HepG2 (cell line): ENCODE results near the gene CCDC86. TPM values are rescaled to one million over a fixed set of nuclear protein-coding genes. Genes with fewer than 3 reads are reported as not detected.

Source experiments
- MYNN ChIP-seq: sonication (generic); formaldehyde crosslinking; IDR thresholded peaks from 2 replicates; pipeline ENCODE4 v1.4.0; 2020; ENCODE audit warnings: mild to moderate bottlenecking, low read depth, missing genetic modification reagents
- NBN ChIP-seq: fragments of 450-650 bp; conservative IDR thresholded peaks from 2 replicates; pipeline ENCODE4 v1.6.1; 2017
- NCOA1 ChIP-seq: sonication (generic); formaldehyde crosslinking; IDR thresholded peaks from 2 replicates; pipeline ENCODE4 v1.9.0; 2021; ENCODE audit warnings: missing genetic modification reagents
- SP1 ChIP-seq, 2 experiments: fragments of 450-650 bp in 1 of 2; sonication (generic) in 1 of 2; formaldehyde crosslinking in 1 of 2; IDR thresholded peaks; 2 replicates each; pipeline versions ENCODE4 v1.4.0 to v1.6.1; 2016 to 2020; ENCODE audit warnings: missing genetic modification reagents in 1 of 2
- ZNF354B ChIP-seq: sonication (generic); formaldehyde crosslinking; IDR thresholded peaks from 2 replicates; pipeline ENCODE4 v1.8.0; 2022; ENCODE audit warnings: mild to moderate bottlenecking, missing genetic modification reagents
- ZZZ3 ChIP-seq: sonication (generic); formaldehyde crosslinking; IDR thresholded peaks from 2 replicates; pipeline ENCODE4 v1.4.0; 2020; ENCODE audit warnings: missing genetic modification reagents, mild to moderate bottlenecking, borderline replicate concordance
- polyA plus RNA-seq, 8 experiments: library from polyadenylated mRNA; depleted of rRNA in 3 of 8; stranded (reverse) in 7 of 8; unstranded in 1 of 8; fragments of >200 nt; fragmentation: Illumina TruSeq in 4 of 8; extraction: Trizol in 4 of 8; gene quantifications; 2 replicates each; pipeline versions ENCODE4 v1.2.1 to v1.2.3, GENCODE V29; 2011 to 2016; ENCODE audit warnings: low read depth in 4 of 8, missing spikeins in 1 of 8, mixed read lengths in 1 of 8; ENCODE audit not compliant: insufficient read depth in 1 of 8
- total RNA-seq, 5 experiments: library from RNA; depleted of rRNA; stranded (reverse); fragments of >200 nt; fragmentation: Illumina TruSeq; extraction: Trizol; gene quantifications; 2 replicates each; pipeline ENCODE4 v1.2.3, GENCODE V29; 2016; ENCODE audit warnings: low read depth in 1 of 5
- TF ChIP-seq, protein P1 (sequence below): fragments of 450-650 bp; IDR thresholded peaks from 2 replicates; pipeline ENCODE4 v1.6.1; 2017; ENCODE audit warnings: mild to moderate bottlenecking
- TF ChIP-seq, protein P2 (sequence below): sonication (generic); formaldehyde crosslinking; IDR thresholded peaks from 2 replicates; pipeline ENCODE4 v1.4.0; 2020; ENCODE audit warnings: missing genetic modification reagents
- TF ChIP-seq, protein P3 (sequence below): sonication (generic); formaldehyde crosslinking; conservative IDR thresholded peaks from 2 replicates; pipeline ENCODE4 v1.5.0; 2020; ENCODE audit warnings: missing genetic modification reagents
- TF ChIP-seq, protein P4 (sequence below): sonication (generic); formaldehyde crosslinking; IDR thresholded peaks from 2 replicates; pipeline ENCODE4 v1.5.0; 2020; ENCODE audit warnings: missing genetic modification reagents
- TF ChIP-seq, protein P5 (sequence below), 2 experiments: sonication (generic) in 1 of 2; formaldehyde crosslinking in 1 of 2; IDR thresholded peaks; 2 replicates each; pipeline versions ENCODE4 v1.6.1 to v1.9.0; 2014 to 2022; ENCODE audit warnings: antibody characterized with exemption in 1 of 2, borderline replicate concordance in 1 of 2, inconsistent platforms in 1 of 2, low read depth in 1 of 2, missing genetic modification reagents in 1 of 2

The CCDC86 gene
- total and polyA plus RNA-seq, 2 of the 13 experiments (the other 11 are each of a cell fraction or from before 2014, with no cell fraction given): 33.8 to 37.6 TPM

DNA sequence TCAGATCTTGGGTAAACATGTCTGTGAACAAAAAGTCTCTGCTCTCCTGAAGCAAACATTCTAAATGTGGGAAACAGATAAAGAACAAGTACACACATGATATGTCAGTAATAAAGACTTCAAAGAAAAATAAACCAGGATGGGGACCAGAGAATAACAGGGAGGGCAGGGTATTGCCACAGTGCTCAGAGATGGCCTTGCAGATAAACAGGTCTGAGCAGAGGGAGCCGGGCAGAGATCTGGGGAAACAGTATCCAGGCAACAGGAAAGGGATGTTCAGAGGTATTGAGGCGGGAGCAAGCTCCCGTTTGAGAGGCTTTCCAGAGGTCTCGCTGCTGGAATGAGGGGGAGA, 2.9 kb downstream of the CCDC86 start (continued):
- TF ChIP-seq, protein P1, sequence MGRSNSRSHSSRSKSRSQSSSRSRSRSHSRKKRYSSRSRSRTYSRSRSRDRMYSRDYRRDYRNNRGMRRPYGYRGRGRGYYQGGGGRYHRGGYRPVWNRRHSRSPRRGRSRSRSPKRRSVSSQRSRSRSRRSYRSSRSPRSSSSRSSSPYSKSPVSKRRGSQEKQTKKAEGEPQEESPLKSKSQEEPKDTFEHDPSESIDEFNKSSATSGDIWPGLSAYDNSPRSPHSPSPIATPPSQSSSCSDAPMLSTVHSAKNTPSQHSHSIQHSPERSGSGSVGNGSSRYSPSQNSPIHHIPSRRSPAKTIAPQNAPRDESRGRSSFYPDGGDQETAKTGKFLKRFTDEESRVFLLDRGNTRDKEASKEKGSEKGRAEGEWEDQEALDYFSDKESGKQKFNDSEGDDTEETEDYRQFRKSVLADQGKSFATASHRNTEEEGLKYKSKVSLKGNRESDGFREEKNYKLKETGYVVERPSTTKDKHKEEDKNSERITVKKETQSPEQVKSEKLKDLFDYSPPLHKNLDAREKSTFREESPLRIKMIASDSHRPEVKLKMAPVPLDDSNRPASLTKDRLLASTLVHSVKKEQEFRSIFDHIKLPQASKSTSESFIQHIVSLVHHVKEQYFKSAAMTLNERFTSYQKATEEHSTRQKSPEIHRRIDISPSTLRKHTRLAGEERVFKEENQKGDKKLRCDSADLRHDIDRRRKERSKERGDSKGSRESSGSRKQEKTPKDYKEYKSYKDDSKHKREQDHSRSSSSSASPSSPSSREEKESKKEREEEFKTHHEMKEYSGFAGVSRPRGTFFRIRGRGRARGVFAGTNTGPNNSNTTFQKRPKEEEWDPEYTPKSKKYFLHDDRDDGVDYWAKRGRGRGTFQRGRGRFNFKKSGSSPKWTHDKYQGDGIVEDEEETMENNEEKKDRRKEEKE: no peak
- TF ChIP-seq, protein P2, sequence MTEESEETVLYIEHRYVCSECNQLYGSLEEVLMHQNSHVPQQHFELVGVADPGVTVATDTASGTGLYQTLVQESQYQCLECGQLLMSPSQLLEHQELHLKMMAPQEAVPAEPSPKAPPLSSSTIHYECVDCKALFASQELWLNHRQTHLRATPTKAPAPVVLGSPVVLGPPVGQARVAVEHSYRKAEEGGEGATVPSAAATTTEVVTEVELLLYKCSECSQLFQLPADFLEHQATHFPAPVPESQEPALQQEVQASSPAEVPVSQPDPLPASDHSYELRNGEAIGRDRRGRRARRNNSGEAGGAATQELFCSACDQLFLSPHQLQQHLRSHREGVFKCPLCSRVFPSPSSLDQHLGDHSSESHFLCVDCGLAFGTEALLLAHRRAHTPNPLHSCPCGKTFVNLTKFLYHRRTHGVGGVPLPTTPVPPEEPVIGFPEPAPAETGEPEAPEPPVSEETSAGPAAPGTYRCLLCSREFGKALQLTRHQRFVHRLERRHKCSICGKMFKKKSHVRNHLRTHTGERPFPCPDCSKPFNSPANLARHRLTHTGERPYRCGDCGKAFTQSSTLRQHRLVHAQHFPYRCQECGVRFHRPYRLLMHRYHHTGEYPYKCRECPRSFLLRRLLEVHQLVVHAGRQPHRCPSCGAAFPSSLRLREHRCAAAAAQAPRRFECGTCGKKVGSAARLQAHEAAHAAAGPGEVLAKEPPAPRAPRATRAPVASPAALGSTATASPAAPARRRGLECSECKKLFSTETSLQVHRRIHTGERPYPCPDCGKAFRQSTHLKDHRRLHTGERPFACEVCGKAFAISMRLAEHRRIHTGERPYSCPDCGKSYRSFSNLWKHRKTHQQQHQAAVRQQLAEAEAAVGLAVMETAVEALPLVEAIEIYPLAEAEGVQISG: no peak
- TF ChIP-seq ZZZ3 (CRISPR knock-in tag) (no peak), ZNF354B (no peak), SP1 (IDR thresholded peaks at IDR 0.05) (no peak), SP1 (CRISPR knock-in tag; IDR thresholded peaks at IDR 0.05) (no peak), NCOA1 (no peak), NBN (no peak), MYNN (CRISPR knock-in tag) (no peak)
- TF ChIP-seq, protein P3, sequence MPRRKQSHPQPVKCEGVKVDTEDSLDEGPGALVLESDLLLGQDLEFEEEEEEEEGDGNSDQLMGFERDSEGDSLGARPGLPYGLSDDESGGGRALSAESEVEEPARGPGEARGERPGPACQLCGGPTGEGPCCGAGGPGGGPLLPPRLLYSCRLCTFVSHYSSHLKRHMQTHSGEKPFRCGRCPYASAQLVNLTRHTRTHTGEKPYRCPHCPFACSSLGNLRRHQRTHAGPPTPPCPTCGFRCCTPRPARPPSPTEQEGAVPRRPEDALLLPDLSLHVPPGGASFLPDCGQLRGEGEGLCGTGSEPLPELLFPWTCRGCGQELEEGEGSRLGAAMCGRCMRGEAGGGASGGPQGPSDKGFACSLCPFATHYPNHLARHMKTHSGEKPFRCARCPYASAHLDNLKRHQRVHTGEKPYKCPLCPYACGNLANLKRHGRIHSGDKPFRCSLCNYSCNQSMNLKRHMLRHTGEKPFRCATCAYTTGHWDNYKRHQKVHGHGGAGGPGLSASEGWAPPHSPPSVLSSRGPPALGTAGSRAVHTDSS (CRISPR knock-in tag): no peak
- TF ChIP-seq, protein P4, sequence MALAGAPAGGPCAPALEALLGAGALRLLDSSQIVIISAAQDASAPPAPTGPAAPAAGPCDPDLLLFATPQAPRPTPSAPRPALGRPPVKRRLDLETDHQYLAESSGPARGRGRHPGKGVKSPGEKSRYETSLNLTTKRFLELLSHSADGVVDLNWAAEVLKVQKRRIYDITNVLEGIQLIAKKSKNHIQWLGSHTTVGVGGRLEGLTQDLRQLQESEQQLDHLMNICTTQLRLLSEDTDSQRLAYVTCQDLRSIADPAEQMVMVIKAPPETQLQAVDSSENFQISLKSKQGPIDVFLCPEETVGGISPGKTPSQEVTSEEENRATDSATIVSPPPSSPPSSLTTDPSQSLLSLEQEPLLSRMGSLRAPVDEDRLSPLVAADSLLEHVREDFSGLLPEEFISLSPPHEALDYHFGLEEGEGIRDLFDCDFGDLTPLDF (CRISPR knock-in tag): no peak
- TF ChIP-seq, protein P5, sequence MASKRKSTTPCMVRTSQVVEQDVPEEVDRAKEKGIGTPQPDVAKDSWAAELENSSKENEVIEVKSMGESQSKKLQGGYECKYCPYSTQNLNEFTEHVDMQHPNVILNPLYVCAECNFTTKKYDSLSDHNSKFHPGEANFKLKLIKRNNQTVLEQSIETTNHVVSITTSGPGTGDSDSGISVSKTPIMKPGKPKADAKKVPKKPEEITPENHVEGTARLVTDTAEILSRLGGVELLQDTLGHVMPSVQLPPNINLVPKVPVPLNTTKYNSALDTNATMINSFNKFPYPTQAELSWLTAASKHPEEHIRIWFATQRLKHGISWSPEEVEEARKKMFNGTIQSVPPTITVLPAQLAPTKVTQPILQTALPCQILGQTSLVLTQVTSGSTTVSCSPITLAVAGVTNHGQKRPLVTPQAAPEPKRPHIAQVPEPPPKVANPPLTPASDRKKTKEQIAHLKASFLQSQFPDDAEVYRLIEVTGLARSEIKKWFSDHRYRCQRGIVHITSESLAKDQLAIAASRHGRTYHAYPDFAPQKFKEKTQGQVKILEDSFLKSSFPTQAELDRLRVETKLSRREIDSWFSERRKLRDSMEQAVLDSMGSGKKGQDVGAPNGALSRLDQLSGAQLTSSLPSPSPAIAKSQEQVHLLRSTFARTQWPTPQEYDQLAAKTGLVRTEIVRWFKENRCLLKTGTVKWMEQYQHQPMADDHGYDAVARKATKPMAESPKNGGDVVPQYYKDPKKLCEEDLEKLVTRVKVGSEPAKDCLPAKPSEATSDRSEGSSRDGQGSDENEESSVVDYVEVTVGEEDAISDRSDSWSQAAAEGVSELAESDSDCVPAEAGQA (IDR thresholded peaks at IDR 0.05; ENCODE audit: low read depth): no peak
- TF ChIP-seq, protein P5 (CRISPR knock-in tag; IDR thresholded peaks at IDR 0.05; ENCODE audit: borderline replicate concordance): no peak
